Caco-2 (cell line): ENCODE data around the gene LLCFC1. TPM values are rescaled to one million over a fixed set of nuclear protein-coding genes. Genes with fewer than 3 reads are reported as not detected.

Experiments
- BruUV-seq: library from RNA; stranded (reverse); fragments of 400-500 nt; replicated peaks from 2 replicates; lab custom pipeline; 2021; lab: Mats Ljungman, UMichigan
- CTCF ChIA-PET: fragments of 300-600 bp; sonication (Branson Sonifier 250); formaldehyde crosslinking; loops from one replicate; lab custom pipeline; 2022; ENCODE audit warnings: antibody characterized with exemption; lab: Charles Lee
- POLR2A ChIA-PET: fragments of 300-600 bp; sonication (Branson Sonifier 250); formaldehyde crosslinking; loops from one replicate; lab custom pipeline; 2022; ENCODE audit warnings: antibody characterized with exemption; lab: Charles Lee
- DNase-seq, 2 experiments: peaks; one replicate each; pipeline versions ENCODE4 v3.0.0 to v3.0.0-alpha.2; 2020 to 2022
- H3K27me3 ChIP-seq: replicated peaks from 2 replicates; pipeline ENCODE4 v1.6.0; 2011; ENCODE audit warnings: low read length; ENCODE audit not compliant: control insufficient read depth, insufficient read depth
- H3K36me3 ChIP-seq: 2 replicates; pipeline ENCODE4 v1.5.1; 2011; ENCODE audit warnings: low read length; ENCODE audit not compliant: control insufficient read depth, insufficient read depth
- H3K4me1 ChIP-seq: fragments of 250-450 bp; sonication (Bioruptor Pico); 2 replicates; pipeline ENCODE4 v1.5.1; 2020; ENCODE audit warnings: mild to moderate bottlenecking
- H3K4me3 ChIP-seq: 2 replicates; pipeline ENCODE4 v1.5.1; 2011; ENCODE audit warnings: low read depth, mild to moderate bottlenecking, control low read depth, low read length
- H3K9me3 ChIP-seq: fragments of 250-450 bp; sonication (Bioruptor Pico); 2 replicates; pipeline ENCODE4 v1.5.1; 2020; ENCODE audit warnings: mild to moderate bottlenecking, moderate library complexity
- H3K27ac Mint-ChIP-seq: one replicate; pipeline ENCODE4 v1.8.0; 2022; ENCODE audit warnings: mixed read lengths; ENCODE audit not compliant: unreplicated experiment
- H3K27me3 Mint-ChIP-seq: one replicate; pipeline ENCODE4 v1.8.0; 2022; ENCODE audit warnings: mixed read lengths; ENCODE audit not compliant: insufficient read depth, unreplicated experiment
- H3K36me3 Mint-ChIP-seq: one replicate; pipeline ENCODE4 v1.8.0; 2022; ENCODE audit warnings: mild to moderate bottlenecking, mixed read lengths; ENCODE audit not compliant: insufficient read depth, unreplicated experiment
- H3K4me1 Mint-ChIP-seq: one replicate; pipeline ENCODE4 v1.8.0; 2022; ENCODE audit warnings: low read depth, mixed read lengths; ENCODE audit not compliant: unreplicated experiment
- H3K4me3 Mint-ChIP-seq: one replicate; pipeline ENCODE4 v1.8.0; 2022; ENCODE audit warnings: mild to moderate bottlenecking, moderate library complexity, mixed read lengths; ENCODE audit not compliant: unreplicated experiment
- H3K9me3 Mint-ChIP-seq: one replicate; pipeline ENCODE4 v1.8.0; 2022; ENCODE audit warnings: mixed read lengths; ENCODE audit not compliant: unreplicated experiment
- CTCF ChIP-seq, 2 experiments: fragments of 200-600 bp in 1 of 2; IDR thresholded peaks; 1 replicate in 1 of 2; 2 replicates in 1 of 2; pipeline versions ENCODE4 v1.5.1 to v1.8.0; 2011 to 2022; ENCODE audit warnings: antibody characterized with exemption in 1 of 2, control low read depth in 1 of 2, inconsistent platforms in 1 of 2, low read depth in 1 of 2, low read length in 1 of 2, mild to moderate bottlenecking in 1 of 2, moderate library complexity in 1 of 2; ENCODE audit not compliant: insufficient read depth in 1 of 2, severe bottlenecking in 1 of 2, unreplicated experiment in 1 of 2
- intact Hi-C: fragments of 100-400 bp; cut with micrococcal nuclease; formaldehyde crosslinking; loops from one replicate; pipeline ENCODE4 v1.10.0; 2022; ENCODE audit not compliant: unreplicated experiment
- total RNA-seq: library from RNA; stranded (reverse); gene quantifications from 2 replicates; pipeline ENCODE4 v1.2.3, GENCODE V29; 2022

The LLCFC1 gene
- total RNA-seq, 1 experiment from 2014 or later, result not detected

- no peaks in the 10 kb centered on the region for H3K36me3 ChIP-seq
- no peak overlapping the region for H3K4me3 ChIP-seq
- CTCF ChIA-PET, result no interaction called here
- Mint-ChIP-seq H3K27me3 (no peaks in the 10 kb centered on the region), H3K27ac (no peak overlapping the region), H3K4me1 (peaks cover 18% of the 10 kb centered on the region), H3K36me3 (no peaks in the 10 kb centered on the region), H3K4me3 (no peak overlapping the region), H3K9me3 (no peaks in the 10 kb centered on the region)
- no peak for TF ChIP-seq CTCF (IDR thresholded peaks at IDR 0.05; ENCODE audit: insufficient read depth in 1 of 2, low read depth in 1 of 2, low read length in 1 of 2, severe bottlenecking in 1 of 2, unreplicated experiment in 1 of 2)
- intact Hi-C loops, result no loop called here
- H3K27me3 ChIP-seq, result no peaks in the 10 kb centered on the region
- DNase-seq, result no peak
- no peaks in the 10 kb centered on the region for H3K4me1 ChIP-seq
- no peaks in the 10 kb centered on the region for H3K9me3 ChIP-seq
- POLR2A ChIA-PET, result no interaction called here
- BruUV-seq, result no TSS peak
Measured at GRCh38 chr7:142940966-142941535, 1.8 kb downstream of the LLCFC1 start.

- peaks cover 18% of the 10 kb centered on the region for H3K4me1 Mint-ChIP-seq
- DNase-seq, result no peak
- Histone ChIP-seq H3K9me3 (no peaks in the 10 kb centered on the region), H3K4me3 (no peak overlapping the region), H3K36me3 (no peaks in the 10 kb centered on the region), H3K27me3 (no peaks in the 10 kb centered on the region), H3K4me1 (no peaks in the 10 kb centered on the region)
- no peak overlapping the region for H3K4me3 Mint-ChIP-seq
- ChIA-PET CTCF (no interaction called here), POLR2A (no interaction called here)
- H3K9me3 Mint-ChIP-seq, result no peaks in the 10 kb centered on the region
- no TSS peak for BruUV-seq
- TF ChIP-seq CTCF (IDR thresholded peaks at IDR 0.05; ENCODE audit: insufficient read depth in 1 of 2, low read depth in 1 of 2, low read length in 1 of 2, severe bottlenecking in 1 of 2, unreplicated experiment in 1 of 2), result no peak
- no peaks in the 10 kb centered on the region for H3K27me3 Mint-ChIP-seq
- H3K27ac Mint-ChIP-seq, result no peak overlapping the region
- no peaks in the 10 kb centered on the region for H3K36me3 Mint-ChIP-seq
- intact Hi-C loops, result no loop called here
Measured at GRCh38 chr7:142941541-142941940, 2.3 kb downstream of the LLCFC1 start.

- no peaks in the 10 kb centered on the region for H3K4me1 ChIP-seq
- Mint-ChIP-seq H3K27ac (no peak overlapping the region), H3K27me3 (peaks cover 3% of the 10 kb centered on the region), H3K36me3 (no peaks in the 10 kb centered on the region), H3K9me3 (no peaks in the 10 kb centered on the region), H3K4me1 (peaks cover 18% of the 10 kb centered on the region), H3K4me3 (no peak overlapping the region)
- H3K4me3 ChIP-seq, result no peak overlapping the region
- H3K9me3 ChIP-seq, result no peaks in the 10 kb centered on the region
- POLR2A ChIA-PET, result no interaction called here
- DNase-seq, result no peak
- TF ChIP-seq CTCF (IDR thresholded peaks at IDR 0.05; ENCODE audit: insufficient read depth in 1 of 2, low read depth in 1 of 2, low read length in 1 of 2, severe bottlenecking in 1 of 2, unreplicated experiment in 1 of 2), result no peak
- intact Hi-C loops, result no loop called here
- no peaks in the 10 kb centered on the region for H3K27me3 ChIP-seq
- BruUV-seq, result no TSS peak
- no peaks in the 10 kb centered on the region for H3K36me3 ChIP-seq
- CTCF ChIA-PET, result no interaction called here
Measured at GRCh38 chr7:142942746-142943145, 3.5 kb downstream of the LLCFC1 start.
